HG02678 (cell line): Measurements from ENCODE around the gene NUDT16.

Experiments used
- ATAC-seq: cut with Tn5 transposase; IDR thresholded peaks from one replicate; pipeline ENCODE4 v1.9.1; 2021; ENCODE audit warnings: mild to moderate bottlenecking, moderate library complexity; ENCODE audit not compliant: unreplicated experiment

The NUDT16 gene

DNA sequence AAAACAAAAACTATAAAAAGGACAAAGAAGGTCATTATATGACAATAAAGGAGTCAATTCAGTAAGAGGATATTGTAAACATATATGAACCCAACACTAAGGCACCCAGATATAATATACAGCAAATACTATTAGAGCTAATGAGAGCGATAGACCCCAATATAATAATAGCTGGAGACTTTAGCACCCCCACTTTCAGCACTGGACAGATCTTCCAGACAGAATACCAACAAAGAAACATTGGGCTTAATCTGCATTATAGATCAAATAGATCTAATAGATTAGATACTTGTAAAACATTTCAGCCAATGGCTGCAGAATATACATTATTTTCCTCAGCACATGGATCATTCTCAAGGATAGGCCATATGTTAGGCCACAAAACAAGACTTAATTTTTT, 53.4 kb downstream of the NUDT16 start:
- ATAC-seq = no peak
